ENCODE results near the gene LRRFIP1. TPM values are rescaled to one million over a fixed set of nuclear protein-coding genes. Genes with fewer than 3 reads are reported as not detected.

Gene LRRFIP1
- total and polyA plus RNA-seq, 2 of the 13 experiments (the other 11 are each of a cell fraction or from before 2014, with no cell fraction given): 15.9 to 40.5 TPM

GRCh38 chr2:237590272-237591140 lies 36.9 kb upstream of the LRRFIP1 start, which contains the start of gene RAB17 (continued):
- TF ChIP-seq HBP1 (CRISPR knock-in tag; IDR thresholded peaks at IDR 0.05; ENCODE audit: low read depth) (peak; percentile 85), NBN (conservative IDR thresholded peaks at IDR 0.05) (no peak), ZNF276 (CRISPR knock-in tag; IDR thresholded peaks at IDR 0.05; ENCODE audit: low read depth) (peak; percentile 91), ATF7-NPFF (CRISPR knock-in tag; IDR thresholded peaks at IDR 0.05; ENCODE audit: low read depth) (peak; percentile 83), ZNF281 (CRISPR knock-in tag; IDR thresholded peaks at IDR 0.05; ENCODE audit: borderline replicate concordance) (peak; percentile 43; the same call in 1 of the 2 replicates), ZNF431 (CRISPR knock-in tag; IDR thresholded peaks at IDR 0.05; ENCODE audit: borderline replicate concordance, low read depth) (peak; percentile 96), FIP1L1 (IDR thresholded peaks at IDR 0.05; ENCODE audit: borderline replicate concordance, insufficient read depth, low read depth, low read length) (no peak), U2AF1 (optimal IDR thresholded peaks at IDR 0.05; ENCODE audit: low read depth, low read length) (peak; percentile 97), ZNF549 (CRISPR knock-in tag; IDR thresholded peaks at IDR 0.05) (no peak), UBTF (CRISPR knock-in tag; IDR thresholded peaks at IDR 0.05) (peak; percentile 91), HOMEZ (CRISPR knock-in tag; IDR thresholded peaks at IDR 0.05; ENCODE audit: low read depth) (peak; percentile 56; the same call in 1 of the 2 replicates), ZBTB37 (CRISPR knock-in tag; IDR thresholded peaks at IDR 0.05) (no peak), ZSCAN12 (CRISPR knock-in tag; IDR thresholded peaks at IDR 0.05) (no peak), ZNF629 (CRISPR knock-in tag; conservative IDR thresholded peaks at IDR 0.05) (peak; percentile 77), ZNF563 (CRISPR knock-in tag; IDR thresholded peaks at IDR 0.05) (peak; percentile 54; the same call in 1 of the 2 replicates), ZNF674 (CRISPR knock-in tag; IDR thresholded peaks at IDR 0.05; ENCODE audit: low read depth) (0 out of 2 replicates have a peak, but pooled peaks have one; percentile 74)

Data from HepG2 (cell line).